Left ventricle myocardium inferior (tissue), 1 donor: ENCODE measurements around the gene MORN3. TPM values are rescaled to one million over a fixed set of nuclear protein-coding genes. Genes with fewer than 3 reads are reported as not detected.
A peak's percentile ranks its signal among the peaks of the same experiment; 100 is the strongest.

Experiments
- DNase-seq: peaks from one replicate; pipeline ENCODE4 v3.0.0-alpha.2; 2020
- H3K27ac ChIP-seq: fragments of 200-600 bp; replicated peaks from 2 replicates; pipeline ENCODE4 v1.8.0; 2021
- H3K27me3 ChIP-seq: fragments of 200-600 bp; 2 replicates; pipeline ENCODE4 v1.8.0; 2021; ENCODE audit warnings: low read depth
- H3K36me3 ChIP-seq: fragments of 200-600 bp; 2 replicates; pipeline ENCODE4 v1.8.0; 2021
- H3K4me1 ChIP-seq: fragments of 200-600 bp; 2 replicates; pipeline ENCODE4 v1.8.0; 2021
- H3K4me3 ChIP-seq: fragments of 200-600 bp; 2 replicates; pipeline ENCODE4 v1.8.0; 2021; ENCODE audit warnings: mild to moderate bottlenecking, moderate library complexity
- H3K9me3 ChIP-seq: fragments of 200-600 bp; replicated peaks from 2 replicates; pipeline ENCODE4 v1.8.0; 2021
- CTCF ChIP-seq: fragments of 200-600 bp; IDR thresholded peaks from 2 replicates; pipeline ENCODE4 v1.8.0; 2021; ENCODE audit warnings: antibody characterized with exemption, mild to moderate bottlenecking, borderline replicate concordance
- intact Hi-C: fragments of 100-400 bp; cut with micrococcal nuclease; formaldehyde crosslinking; loops from one replicate; pipeline ENCODE4 v1.11.0; 2022
- total RNA-seq: library from RNA; stranded (reverse); fragmentation: NEBNext Ultra II Directional; extraction: Animal tissue kit (Norgen Biotek cat#: 25700); gene quantifications from one replicate; pipeline ENCODE4 v1.2.1, GENCODE V29; 2021
- donor health status: DM: no; HTN: yes; CAD: no; lungs with severe emphysema.

MORN3 gene
- total RNA-seq, 1 donor from 2014 or later, result not detected

DNA sequence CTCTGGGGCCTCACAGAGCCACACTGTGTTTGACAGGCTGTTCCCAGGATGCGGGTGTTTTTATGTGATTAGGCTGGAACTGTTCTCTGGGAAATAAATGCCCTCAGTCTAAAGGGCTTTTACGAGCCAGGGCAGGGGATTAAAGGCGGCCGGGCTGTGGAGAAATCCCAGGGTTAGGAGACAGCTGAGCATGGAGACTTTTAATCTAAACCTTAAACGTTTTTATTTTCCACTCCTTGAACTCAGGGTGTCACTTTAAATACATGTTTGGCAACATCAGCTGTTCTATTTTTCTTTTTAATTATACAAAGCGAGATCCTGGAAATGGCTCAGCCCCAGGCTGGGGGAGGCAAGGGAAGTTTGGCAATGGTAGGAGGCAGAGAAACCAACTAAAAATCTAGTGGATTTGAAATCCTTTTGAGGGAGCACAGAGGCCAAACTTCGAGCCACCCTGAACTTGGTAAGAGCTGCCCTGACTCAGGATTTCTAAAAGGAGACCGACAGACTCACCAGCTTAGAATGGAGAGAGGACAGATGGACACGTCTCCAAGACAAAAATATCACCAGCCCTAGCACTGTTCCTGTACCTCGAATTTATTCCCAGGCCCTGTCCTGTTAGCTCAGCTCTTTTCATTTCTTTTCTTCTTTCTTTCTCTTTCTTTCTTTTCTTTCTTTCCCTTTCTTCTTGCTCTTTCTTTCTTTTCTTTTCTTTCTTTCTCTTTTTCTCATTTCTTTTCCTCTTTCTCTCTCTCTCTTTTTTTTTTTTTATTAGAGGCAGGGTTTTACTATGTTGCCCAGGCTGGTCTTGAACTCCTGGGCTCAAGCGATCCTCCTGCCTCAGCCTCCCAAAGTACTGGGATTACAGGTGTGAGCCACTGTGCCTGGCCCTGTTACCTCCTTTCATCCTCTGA, 59.0 kb downstream of the MORN3 start:
- H3K27ac ChIP-seq, result peak overlapping the region; percentile 58
- no peaks in the 10 kb centered on the region for H3K27me3 ChIP-seq
- no peak for TF ChIP-seq CTCF
- intact Hi-C loops, result no loop called here
- DNase-seq, result no peak
- no peaks in the 10 kb centered on the region for H3K36me3 ChIP-seq
- no peak overlapping the region for H3K4me3 ChIP-seq
- no peaks in the 10 kb centered on the region for H3K9me3 ChIP-seq
- H3K4me1 ChIP-seq, result peaks cover 12% of the 10 kb centered on the region

DNA sequence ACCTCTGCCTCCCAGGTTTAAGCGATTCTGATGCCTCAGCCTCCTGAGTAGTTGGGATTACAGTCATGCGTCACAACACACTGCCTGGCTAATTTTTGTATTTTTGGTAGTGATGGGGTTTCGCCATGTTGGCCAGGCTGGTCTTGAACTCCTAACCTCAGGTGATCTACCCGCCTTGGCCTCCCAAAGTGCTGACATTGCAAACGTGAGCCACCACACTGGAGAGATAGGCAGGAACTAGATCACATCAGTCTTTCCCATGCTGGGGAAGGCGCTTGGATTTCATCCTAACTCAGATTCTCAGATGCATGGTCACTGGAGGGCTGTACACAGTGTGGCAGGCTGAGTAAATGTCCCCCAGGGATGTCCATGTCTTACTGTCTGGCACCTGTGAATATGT, 61.2 kb downstream of the MORN3 start:
- Histone ChIP-seq H3K36me3 (no peaks in the 10 kb centered on the region), H3K4me3 (no peak overlapping the region), H3K4me1 (peaks cover 12% of the 10 kb centered on the region), H3K27ac (no peak overlapping the region), H3K9me3 (no peaks in the 10 kb centered on the region), H3K27me3 (no peaks in the 10 kb centered on the region)
- intact Hi-C loops, result no loop called here
- DNase-seq, result no peak
- no peak for TF ChIP-seq CTCF

DNA sequence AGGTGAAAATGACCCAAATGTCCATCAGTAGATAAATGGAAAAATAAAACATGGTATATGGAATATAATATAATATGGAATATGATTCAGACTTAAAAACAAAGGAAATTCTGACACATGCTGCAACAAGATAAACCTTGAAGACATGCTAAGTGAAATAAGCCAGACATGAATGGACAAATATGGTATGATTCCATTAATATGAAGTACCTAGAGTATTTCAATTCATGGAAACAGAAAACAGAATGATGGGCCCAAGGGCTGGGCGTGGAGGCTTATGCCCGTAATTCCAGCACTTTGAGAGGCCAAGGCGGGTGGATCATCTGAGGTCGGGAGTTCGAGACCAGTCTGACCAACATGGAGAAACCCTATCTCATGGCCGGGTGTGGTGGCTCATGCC, 65.9 kb downstream of the MORN3 start:
- Histone ChIP-seq H3K4me1 (no peaks in the 10 kb centered on the region), H3K9me3 (no peaks in the 10 kb centered on the region), H3K27me3 (no peaks in the 10 kb centered on the region), H3K36me3 (no peaks in the 10 kb centered on the region), H3K4me3 (no peak overlapping the region), H3K27ac (no peak overlapping the region)
- no peak for TF ChIP-seq CTCF
- intact Hi-C loops, result no loop called here
- DNase-seq, result no peak

GRCh38 chr12:121602766-121603165, 66.7 kb downstream of the MORN3 start:
- Histone ChIP-seq H3K4me1 (no peaks in the 10 kb centered on the region), H3K36me3 (no peaks in the 10 kb centered on the region), H3K27ac (no peak overlapping the region), H3K27me3 (no peaks in the 10 kb centered on the region), H3K9me3 (no peaks in the 10 kb centered on the region), H3K4me3 (no peak overlapping the region)
- intact Hi-C loops, result no loop called here
- DNase-seq, result no peak
- TF ChIP-seq CTCF, result no peak

GRCh38 chr12:121600702-121601336, 68.6 kb downstream of the MORN3 start:
- H3K27ac ChIP-seq, result no peak overlapping the region
- no peak for TF ChIP-seq CTCF
- H3K4me1 ChIP-seq, result no peaks in the 10 kb centered on the region
- intact Hi-C loops, result no loop called here
- H3K27me3 ChIP-seq, result no peaks in the 10 kb centered on the region
- DNase-seq, result no peak
- no peaks in the 10 kb centered on the region for H3K9me3 ChIP-seq
- no peaks in the 10 kb centered on the region for H3K36me3 ChIP-seq
- no peak overlapping the region for H3K4me3 ChIP-seq

Other genes with a start within 250 kb of the MORN3 start
- gene KDM2B, start 88.6 kb downstream of the MORN3 start, total RNA-seq, result 13.0 TPM
- gene ORAI1, start 43.1 kb downstream of the MORN3 start, total RNA-seq, result 11.4 TPM
- gene TMEM120B, start 43.1 kb upstream of the MORN3 start, total RNA-seq, result 9.2 TPM
- gene RHOF, start 124.0 kb upstream of the MORN3 start, total RNA-seq, result 44.3 TPM
- gene SETD1B, start 134.4 kb upstream of the MORN3 start, total RNA-seq, result 7.9 TPM
- gene HPD, start 189.2 kb upstream of the MORN3 start, total RNA-seq, result 1.3 TPM
- gene PSMD9, start 219.1 kb upstream of the MORN3 start, total RNA-seq, result 28.1 TPM
- gene CFAP251, start 248.9 kb upstream of the MORN3 start, total RNA-seq, result 0.91 TPM